NB4 (cell line): ENCODE results near the gene WWP2.

Experiments used
- DNase-seq: peaks from one replicate; pipeline ENCODE4 v3.0.0; 2010; ENCODE audit warnings: low read depth
- H3K4me3 ChIP-seq: one replicate; pipeline ENCODE4 v1.5.1; 2011; ENCODE audit warnings: mild to moderate bottlenecking, low read depth, low read length, moderate library complexity
- CTCF ChIP-seq: IDR thresholded peaks from one replicate; pipeline ENCODE4 v1.5.1; 2012; ENCODE audit warnings: low read depth, low read length
- MAX ChIP-seq: IDR thresholded peaks from 2 replicates; pipeline ENCODE4 v1.6.1; 2011; ENCODE audit warnings: low read depth, low read length
- MYC ChIP-seq: IDR thresholded peaks from 2 replicates; pipeline ENCODE4 v1.6.1; 2011; ENCODE audit warnings: low read depth, low read length
- POLR2A ChIP-seq: IDR thresholded peaks from 2 replicates; pipeline ENCODE4 v1.6.1; 2011; ENCODE audit warnings: mild to moderate bottlenecking; ENCODE audit not compliant: insufficient read length; ENCODE audit errors: extremely low read depth

The WWP2 gene

GRCh38 chr16:69938981-69939820 is 177.1 kb downstream of the WWP2 start:
- DNase-seq, result no peak
- no peak for TF ChIP-seq CTCF
- TF ChIP-seq MAX, result no peak
- no peak for TF ChIP-seq MYC
- no peak for TF ChIP-seq POLR2A
- no peak overlapping the region for H3K4me3 ChIP-seq

- DNase-seq, result no peak
- no peak overlapping the region for H3K4me3 ChIP-seq
- TF ChIP-seq POLR2A (no peak), CTCF (no peak), MYC (no peak), MAX (no peak)
Observed at GRCh38 chr16:69939821-69940585, 177.9 kb downstream of the WWP2 start.

GRCh38 chr16:69940676-69941075 is 178.5 kb downstream of the WWP2 start:
- TF ChIP-seq CTCF, result no peak
- no peak for TF ChIP-seq MYC
- TF ChIP-seq POLR2A, result no peak
- H3K4me3 ChIP-seq, result no peak overlapping the region
- DNase-seq, result no peak

GRCh38 chr16:69941251-69942098 is 179.3 kb downstream of the WWP2 start:
- no peak for TF ChIP-seq POLR2A
- no peak for TF ChIP-seq MYC
- no peak for TF ChIP-seq CTCF
- TF ChIP-seq MAX, result no peak
- DNase-seq, result no peak
- H3K4me3 ChIP-seq, result no peak overlapping the region

- no peak for DNase-seq
Observed at GRCh38 chr16:69942099-69942491, 180.0 kb downstream of the WWP2 start.

More at GRCh38 chr16:69942099-69942491, 180.0 kb downstream of the WWP2 start:
- TF ChIP-seq CTCF, result no peak
- no peak for TF ChIP-seq MAX
- no peak for TF ChIP-seq MYC
- no peak overlapping the region for H3K4me3 ChIP-seq
